NT2/D1 (cell line): ENCODE results near the gene BAAT.

Experiments used
- SUZ12 ChIP-seq: IDR thresholded peaks from 2 replicates; pipeline ENCODE4 v1.6.1; 2011; ENCODE audit not compliant: insufficient read length, insufficient read depth; ENCODE audit errors: extremely low read depth
- YY1 ChIP-seq: IDR thresholded peaks from 2 replicates; pipeline ENCODE4 v1.6.1; 2011; ENCODE audit not compliant: insufficient read length, insufficient read depth
- ZNF274 ChIP-seq: IDR thresholded peaks from 2 replicates; pipeline ENCODE4 v1.6.1; 2011; ENCODE audit warnings: mild to moderate bottlenecking, low read depth, low read length

DNA sequence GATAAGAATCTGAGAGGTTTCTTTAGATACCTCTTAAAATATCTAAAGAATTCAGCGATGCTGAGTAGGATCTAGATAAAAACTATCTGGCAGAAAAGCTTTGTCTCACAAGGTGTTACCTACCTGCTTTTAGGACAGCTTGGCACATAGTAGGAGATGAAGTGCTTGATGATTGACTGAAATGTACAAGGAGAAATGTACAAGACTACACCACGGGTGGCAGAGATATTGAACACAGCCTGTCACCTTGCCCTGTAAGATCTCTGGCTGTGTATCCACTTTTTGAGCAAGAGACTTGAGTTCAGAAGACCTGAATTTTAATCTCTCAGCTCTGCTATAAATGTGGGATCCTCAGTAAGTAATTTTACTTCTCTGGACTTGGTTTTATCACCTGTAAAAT, 35.1 kb upstream of the BAAT start:
- TF ChIP-seq SUZ12, result no peak
- TF ChIP-seq YY1, result no peak
- TF ChIP-seq ZNF274, result no peak
